ENCODE measurements around the gene SUFU.
"Not testable (repeated sequence)": the region's sequence is repeated elsewhere in the genome, so short reads cannot be mapped to it uniquely, and the experiment has no call there.

SUFU gene

DNA sequence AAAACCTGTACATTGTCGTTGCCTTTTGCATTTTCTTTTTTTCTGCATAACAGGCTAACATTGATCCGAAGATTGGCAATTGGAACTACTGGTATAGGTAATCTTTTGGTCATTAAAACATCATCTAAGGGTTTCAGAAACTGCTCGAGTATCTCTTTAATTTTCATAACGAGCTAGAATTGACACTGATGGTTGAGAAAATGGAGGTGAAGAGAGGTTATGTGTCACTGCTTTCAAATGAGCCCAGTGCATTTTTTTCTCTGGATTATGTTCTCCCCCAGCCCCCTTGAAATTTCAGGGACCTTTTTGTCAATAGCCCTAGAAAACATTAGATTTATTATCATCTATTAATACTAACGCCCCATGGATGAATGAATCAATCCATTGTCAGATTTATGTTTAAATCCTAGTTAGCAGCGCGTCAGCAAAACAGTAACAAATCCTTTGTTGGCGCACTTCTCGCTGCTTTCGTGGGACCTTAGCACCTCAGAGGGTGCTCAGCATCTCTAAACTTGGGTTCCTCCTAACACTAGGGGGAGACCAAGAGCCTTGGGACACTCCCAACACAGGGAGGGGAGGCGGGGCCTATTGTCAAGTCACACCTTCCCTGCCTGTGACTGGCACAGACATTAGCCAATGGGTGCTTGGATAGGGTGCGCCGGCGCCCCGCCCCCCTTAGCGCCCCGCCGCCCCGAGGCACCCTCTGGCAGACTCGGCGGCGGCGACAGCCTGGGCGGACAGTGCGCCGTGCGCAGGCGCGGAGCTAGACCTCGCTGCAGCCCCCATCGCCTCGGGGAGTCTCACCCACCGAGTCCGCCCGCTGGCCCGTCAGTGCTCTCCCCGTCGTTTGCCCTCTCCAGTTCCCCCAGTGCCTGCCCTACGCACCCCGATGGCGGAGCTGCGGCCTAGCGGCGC, at the start of gene SUFU:
TSS of gene SUFU (plus strand) at position 709 of the 915 bp plus-strand sequence. CDS start at position 890, 181 bp downstream.
- peak; percentile 100 for DNase-seq

DNA sequence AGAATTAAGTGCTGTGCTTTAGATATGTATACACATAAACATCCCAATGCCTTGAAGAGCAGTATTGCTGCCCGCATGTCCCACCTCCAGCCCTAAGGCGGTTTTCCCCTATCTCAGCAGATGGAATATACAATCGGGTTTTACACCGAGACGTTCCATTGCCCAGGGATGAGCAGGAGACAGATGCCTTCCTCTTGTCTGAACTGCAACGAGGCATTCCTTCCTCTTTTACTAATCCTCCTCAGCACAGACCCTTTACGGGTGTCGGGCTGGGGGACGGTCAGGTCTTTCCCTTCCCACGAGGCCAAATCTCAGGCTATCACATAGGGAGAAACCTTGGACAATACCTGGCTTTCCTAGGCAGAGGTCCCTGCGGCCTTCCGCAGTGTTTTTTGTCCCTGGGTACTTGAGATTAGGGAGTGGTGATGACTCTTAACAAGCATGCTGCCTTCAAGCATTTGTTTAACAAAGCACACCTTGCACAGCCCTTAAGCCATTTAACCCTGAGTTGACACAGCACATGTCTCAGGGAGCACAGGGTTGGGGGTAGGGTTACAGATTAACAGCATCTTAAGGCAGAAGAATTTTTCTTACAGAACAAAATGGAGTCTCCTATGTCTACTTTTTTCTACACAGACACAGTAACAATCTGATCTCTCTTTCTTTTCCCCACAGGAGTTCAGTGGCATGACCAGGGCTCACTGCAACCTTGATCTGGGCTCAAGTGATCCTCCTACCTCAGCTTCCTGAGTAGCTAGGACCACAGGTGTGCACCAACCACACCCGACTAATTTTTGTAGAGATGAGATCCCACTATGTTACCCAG, 48.9 kb upstream of the SUFU start:
- not testable (repeated sequence) for DNase-seq

DNA sequence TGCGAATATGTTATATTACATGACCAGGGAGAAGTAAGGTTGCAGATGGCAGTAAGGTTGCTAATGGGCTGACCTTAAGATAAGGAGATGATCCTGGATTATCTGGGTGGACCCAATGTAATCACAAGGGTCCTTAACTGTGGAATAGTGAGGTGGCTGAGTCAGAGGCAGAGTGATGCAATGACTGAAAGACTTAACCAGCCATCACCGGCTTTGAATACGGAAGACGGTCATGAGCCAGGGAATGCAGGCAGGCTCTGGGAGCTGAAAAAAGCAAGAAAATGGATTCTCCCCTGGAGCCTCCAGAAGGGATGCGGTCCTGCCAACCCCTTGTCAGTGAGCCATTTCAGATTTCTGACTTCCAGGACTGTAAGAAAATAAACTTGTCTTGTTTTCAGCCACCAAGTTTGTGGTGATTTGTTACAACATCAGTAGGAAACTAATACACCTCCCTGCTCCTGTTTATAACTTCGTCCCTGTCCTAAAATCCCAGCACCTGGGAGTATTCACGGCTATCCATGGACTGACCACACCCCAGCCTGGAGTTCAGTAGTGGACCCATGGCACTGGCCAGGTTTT, 47.8 kb upstream of the SUFU start:
- DNase-seq, result no peak

DNA sequence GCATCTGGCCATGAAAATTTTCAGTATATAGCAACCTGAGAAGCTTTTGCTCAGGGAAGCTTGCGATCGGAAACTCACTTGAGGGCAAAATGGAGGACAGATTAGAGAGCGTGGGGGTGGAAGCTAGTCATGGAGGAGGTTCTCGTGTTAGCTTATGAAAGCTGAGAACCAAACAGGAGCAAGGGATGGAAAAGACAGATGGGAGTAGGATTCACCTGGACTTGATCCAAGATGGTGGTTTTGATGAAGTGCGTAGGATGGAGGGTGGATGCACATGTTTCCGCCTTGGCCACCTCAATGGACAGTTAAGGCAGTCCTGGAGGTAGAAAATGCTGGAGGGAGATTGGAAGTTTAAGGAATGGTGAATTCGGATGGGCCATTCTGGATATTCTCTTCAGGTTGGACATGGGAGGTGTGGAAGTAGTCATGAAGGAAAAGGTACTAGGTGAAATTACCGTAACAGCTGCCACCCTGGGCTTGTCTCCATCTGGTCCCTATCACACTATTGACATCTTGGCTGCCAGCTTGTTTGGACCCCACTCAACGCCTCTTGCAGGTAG, 46.1 kb upstream of the SUFU start:
- DNase-seq, result no peak

DNA sequence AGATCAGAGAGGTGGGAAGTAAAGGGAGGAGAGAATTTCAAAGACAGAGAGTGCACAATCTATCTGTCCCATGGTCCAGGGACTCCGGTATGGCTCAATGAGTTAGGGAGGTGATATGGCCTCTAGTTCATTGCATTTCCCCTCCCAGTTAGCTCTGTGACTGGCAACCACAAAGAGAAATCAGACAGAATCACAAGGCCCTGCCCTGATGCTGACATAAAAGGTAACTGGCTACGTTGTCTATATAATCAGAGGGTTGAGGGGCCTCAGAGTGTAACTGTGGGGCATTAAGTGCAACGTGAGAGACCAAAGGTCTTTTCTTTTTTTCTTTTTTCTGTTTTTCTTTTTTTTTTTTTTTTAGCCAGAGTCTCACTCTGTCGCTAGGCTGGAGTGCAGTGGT, 45.1 kb upstream of the SUFU start:
- DNase-seq, result no peak

DNA sequence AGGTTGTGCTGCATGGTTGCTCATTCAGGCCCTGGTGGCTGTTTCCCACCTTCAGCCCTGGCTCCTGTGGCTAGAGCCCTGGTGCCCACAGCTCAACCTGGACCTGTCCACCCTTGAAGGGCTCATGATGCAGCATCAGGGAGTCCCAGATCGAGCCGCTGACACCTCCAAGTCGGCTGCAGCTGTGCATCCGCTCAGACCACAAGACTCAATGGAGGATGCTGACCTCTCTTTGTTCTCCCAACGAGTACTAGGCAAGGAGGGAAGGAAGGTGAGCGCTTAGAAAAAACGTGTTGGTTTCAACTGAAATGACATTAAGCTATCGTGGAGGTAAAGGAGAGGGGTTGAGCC, 43.0 kb upstream of the SUFU start:
- DNase-seq, result no peak

DNA sequence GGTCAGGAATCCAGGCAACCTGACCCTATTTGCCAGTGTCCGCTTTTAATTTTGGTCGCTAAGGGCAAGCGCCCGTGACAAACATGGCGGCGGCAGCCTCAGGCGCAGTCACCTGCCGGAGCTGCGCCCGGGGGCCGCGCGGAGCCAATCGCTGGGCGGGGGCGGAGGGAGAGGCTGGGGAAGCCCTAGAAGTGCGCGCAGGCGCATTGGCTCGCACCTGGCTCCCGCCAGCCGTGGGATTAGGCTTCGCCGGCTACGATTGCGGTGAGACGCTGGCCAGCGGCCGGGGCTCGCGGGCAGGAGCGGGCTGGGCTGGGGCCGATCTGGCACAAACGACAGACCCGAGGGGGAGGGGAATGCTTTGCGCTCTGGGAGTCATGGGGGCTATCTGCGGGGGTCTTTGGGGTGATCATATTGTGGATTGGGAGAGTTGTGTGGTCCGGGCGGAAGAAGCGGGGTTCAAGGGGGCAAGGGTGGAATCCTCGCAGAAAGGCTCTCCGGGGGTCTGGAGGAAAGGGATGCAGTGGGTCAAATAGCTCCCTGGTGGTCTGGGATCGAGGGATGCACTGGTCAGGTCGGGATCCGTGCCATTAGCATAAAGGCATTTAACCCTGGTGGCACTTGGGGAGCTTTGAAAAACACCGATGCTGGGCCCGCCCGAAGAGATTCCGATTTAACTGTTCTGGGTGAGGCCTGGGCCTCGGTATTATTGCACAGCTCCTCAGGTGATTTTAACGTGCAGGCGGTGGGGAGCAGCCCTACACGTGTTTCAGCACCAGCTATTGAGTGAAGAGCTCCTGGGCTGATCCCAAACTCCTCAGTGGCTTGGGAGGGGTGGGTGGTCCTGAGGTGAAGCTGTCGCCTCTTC, 42.4 kb upstream of the SUFU start:
- peak; percentile 96 for DNase-seq

DNA sequence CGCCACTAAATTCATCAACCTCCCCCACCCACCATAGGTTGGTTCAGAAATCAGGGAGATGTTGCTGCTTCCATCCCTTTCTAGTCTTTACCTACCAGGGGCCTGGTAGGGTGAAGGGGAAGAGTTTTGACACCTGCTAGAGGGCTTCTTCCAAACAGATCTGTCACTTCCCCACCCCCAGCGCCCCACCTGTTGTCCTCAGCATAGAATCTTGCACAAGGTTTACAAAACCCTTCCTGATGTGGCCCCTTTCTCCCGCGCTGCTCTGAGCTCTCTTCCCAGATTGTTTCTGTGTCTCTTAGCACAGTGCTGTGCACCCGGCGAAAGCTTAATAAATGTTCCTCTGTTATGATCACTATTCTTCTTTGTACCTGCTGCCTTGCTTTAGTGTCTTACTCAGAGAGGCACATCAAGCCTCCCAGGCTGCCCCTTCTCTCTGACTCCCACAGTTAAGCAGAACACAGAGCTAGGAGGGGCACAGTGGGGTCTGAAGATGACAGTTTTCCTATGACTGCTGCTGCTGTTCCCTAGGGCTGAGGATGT, 41.2 kb upstream of the SUFU start:
- DNase-seq, result no peak

DNA sequence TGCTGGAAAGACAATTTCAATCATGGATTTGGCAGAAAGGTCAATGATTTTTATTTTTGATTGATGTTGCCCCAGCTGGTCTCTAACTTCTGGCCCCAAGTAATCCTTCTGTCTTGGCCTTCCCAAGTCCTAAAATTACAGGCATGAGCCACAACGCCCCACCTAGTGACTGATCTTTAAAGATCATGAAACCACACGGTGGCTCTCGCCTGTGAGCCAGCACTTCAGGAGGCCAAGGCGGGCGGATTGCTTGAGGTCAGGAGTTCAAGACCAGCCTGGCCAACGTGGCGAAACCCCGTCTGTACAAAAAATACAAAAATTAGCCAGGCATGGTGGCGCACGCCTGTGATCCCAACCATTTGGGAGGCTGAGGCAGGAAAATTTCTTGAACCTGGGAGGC, 39.8 kb upstream of the SUFU start:
- DNase-seq, result no peak

DNA sequence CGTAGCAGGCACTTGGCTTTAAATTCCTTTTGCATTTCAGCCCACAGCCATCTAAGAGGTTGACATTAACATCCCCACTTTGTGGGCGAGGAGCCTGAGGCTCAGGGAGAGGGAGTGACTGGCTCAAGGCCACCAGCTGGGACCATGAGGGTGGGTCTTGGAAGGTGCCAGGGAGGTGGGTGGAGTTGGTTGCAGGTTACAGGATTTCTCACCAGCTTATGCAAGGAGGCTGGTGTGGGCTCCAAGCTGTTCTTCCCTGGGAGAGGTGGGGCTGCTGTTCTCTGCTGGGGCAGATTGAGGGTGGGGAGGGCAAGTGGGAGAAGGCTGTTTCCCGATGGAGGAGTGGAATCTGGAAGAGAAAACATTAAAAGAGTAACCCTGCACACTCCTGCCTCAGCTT, 38.3 kb upstream of the SUFU start:
- no peak for DNase-seq

DNA sequence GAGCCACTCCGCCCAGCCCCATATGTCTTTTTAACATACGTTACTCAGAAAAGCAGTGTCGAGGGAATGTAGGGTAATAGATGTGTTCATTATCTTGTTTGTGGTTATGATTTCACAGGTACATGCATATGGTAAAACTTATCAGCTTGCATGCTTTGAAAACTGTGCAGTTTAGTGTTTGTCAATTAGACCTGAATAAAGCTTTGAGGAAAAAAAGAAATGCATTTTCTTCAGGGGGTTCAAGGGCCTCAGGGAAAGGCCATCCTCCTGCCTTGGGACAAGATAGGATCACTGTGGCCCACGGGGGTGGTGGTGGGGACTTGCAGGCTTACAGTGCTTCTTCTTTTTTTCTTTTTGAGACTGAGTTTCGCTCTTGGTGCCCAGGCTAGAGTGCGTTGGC, 36.5 kb upstream of the SUFU start:
- no peak for DNase-seq

DNA sequence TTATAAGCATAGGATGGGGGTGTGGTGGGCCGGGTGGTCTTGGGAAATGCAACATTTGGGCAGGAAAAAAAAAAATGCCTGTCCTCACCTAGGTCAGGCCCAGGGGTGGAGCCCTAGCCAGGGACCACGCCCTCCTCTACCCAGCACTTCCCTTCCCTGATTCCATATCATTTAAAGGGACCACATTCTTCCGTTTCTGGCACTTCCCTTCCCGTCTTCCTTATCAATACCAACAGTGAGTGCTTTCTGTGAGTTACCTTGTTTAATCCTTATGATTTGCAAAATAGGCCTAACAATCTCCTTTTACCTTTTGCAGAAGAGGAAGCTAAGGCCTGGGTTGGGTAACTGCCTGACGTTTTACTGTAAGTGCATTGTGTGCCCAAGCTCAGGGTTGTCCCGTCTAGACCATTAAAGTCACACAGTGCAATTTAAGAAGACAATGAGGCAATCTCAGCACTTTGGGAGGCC, 35.8 kb upstream of the SUFU start:
- DNase-seq, result no peak

DNA sequence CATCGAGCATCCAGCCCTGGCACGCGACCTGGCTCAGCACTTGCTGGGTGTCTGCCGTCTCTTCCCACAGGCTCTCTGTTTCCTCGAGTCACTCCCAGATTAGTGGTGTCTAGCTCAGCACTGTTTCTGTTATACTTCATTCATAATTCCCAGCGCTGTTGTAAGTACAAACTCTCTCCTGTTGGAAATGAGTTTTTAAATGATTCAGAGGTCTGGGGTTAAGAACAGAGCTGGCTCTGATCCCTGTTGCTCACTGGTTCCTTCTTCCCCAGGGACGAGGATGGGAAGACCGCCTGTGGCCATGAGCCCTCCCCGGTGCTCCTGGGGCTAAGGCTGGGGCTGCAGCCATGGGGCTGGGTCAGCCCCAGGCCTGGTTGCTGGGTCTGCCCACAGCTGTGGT, 35.1 kb upstream of the SUFU start:
- no peak for DNase-seq

DNA sequence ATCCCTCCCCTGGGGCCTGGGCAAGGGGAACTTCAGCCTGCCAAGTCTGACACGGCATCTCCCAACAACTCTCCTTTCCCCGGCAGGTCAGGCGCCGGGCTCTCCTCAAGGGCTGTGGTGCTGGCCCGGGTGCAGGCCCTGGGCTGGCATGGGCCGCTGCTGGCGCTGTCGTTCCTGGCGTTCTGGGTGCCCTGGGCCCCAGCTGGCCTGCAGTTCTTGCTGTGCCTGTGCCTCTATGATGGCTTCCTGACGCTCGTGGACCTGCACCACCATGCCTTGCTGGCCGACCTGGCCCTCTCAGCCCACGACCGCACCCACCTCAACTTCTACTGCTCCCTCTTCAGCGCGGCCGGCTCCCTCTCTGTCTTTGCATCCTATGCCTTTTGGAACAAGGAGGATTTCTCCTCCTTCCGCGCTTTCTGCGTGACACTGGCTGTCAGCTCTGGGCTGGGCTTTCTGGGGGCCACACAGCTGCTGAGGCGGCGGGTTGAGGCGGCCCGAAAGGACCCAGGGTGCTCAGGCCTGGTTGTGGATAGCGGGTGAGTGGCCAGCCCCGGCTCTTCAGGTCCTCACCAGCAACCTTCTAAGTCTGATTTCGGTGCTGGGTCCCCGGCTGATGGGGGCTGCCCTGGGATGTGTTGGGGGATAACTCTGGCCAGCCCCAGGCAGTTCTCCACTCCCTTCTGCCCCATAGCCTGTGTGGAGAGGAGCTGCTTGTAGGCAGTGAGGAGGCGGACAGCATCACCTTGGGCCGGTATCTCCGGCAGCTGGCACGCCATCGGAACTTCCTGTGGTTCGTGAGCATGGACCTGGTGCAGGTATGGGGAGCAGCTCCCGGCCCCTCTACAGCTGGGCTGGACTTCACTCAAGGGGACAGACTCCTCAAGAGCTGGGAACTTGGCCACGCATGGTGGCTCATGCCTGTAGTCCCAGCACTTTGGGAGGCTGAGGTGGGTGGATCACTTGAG, 32.9 kb upstream of the SUFU start:
- no peak for DNase-seq

DNA sequence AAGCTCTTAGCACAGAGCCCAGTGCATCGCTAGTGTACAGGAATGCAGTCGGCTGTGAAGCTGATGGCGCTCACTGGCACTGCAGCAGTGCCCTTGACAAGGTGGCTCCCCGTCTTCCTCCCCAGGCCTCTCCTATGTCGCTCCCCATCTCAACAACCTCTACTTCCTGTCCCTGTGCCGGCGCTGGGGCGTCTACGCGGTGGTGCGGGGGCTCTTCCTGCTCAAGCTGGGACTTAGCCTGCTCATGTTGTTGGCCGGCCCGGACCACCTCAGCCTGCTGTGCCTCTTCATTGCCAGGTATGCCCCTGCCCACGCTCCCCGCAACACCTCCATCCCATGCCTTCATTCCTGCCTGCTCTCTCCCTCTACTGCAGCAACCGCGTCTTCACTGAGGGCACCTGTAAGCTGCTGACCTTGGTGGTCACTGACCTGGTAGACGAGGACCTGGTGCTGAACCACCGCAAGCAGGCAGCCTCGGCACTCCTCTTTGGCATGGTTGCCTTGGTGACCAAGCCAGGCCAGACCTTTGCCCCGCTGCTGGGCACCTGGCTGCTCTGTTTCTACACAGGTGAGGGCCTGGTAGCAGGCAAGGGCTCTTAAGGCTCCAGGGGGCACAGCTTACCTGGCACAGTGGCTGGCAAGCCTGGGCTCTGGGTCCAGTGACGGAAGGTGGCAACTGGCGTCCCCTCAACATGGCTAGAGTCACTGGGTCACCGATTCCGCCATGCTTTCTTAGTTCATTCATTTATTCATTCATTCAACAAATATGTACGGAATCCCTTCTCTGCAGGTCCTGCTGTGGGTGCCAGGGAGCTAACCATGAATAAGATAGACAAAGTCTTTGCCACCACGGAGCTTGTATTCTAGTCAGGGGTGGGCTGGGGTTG, 30.1 kb upstream of the SUFU start:
- no peak for DNase-seq

DNA sequence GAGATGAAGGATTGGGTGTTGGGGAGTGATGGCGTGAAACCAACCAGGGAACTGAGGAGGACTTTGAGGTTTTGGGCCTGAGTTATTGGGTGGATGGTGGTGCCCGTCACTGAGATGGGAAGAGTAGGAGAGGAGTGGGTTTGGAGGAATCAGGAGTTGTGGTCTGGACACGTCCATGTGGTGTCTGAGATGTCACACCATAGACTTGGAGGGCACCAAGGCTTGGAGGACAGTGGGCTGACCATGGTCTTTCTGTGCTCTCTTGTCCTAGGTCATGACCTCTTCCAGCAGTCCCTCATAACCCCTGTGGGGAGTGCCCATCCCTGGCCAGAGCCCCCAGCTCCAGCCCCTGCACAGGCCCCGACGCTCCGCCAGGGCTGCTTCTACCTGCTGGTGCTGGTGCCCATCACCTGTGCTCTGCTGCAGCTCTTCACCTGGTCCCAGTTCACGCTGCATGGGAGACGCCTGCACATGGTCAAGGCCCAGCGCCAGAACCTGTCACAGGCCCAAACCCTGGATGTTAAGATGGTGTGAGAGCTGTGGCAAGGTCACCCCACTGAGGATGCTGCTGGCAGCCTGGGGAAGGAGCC, 28.2 kb upstream of the SUFU start:
- no peak for DNase-seq

DNA sequence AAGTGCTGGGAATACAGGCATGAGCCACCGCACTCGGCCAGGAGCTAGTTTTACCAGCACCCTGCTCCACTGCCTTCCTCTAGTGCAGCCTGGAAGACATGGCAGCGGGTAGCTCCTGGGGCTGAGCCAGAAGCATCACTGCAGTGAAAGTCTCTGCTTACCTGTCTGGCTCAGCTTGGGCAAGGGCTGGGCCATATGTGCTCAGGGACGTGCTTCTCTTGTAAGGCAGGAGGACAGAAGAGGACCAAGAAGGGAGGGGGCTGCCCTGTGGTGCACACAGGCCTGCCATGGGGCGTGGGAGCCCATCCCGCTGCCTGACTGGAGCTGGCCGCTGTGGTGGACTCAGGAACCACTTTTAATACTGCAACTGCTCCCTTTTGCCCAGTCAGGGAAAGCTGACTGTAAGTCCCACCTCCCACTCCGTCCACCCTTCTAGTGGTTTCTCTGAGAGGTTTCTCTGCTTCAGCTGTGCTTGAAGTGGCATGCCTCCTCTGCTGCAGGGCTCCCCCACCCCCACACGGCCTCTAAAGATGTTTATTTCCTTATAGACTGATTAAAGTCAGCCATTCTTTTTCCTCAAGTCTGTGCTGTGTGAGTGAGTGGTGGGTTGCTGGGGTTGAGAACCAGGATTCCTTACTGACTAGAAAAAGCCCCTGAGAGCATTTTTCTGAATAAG, 27.2 kb upstream of the SUFU start:
- no peak for DNase-seq

DNA sequence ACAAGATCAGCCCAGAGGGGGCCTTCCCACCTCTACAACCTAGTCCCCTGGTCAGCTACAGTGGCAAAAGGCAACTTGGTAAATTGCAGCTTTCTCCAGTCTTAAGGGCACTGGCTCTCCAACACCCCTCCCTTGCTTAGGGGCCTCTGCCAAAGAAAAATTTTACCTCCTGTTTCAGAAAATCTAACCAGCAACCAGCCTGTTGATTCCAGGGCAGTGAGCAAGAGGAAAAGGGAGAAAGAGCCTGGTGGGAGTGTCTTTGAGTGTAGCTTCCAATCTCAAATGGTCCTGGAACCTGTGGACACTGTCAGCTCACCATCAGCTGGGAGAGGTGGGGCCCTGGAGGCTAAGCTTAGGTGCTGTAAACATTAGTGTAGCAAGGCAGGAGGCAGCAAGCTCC, 24.1 kb upstream of the SUFU start:
- DNase-seq, result no peak

DNA sequence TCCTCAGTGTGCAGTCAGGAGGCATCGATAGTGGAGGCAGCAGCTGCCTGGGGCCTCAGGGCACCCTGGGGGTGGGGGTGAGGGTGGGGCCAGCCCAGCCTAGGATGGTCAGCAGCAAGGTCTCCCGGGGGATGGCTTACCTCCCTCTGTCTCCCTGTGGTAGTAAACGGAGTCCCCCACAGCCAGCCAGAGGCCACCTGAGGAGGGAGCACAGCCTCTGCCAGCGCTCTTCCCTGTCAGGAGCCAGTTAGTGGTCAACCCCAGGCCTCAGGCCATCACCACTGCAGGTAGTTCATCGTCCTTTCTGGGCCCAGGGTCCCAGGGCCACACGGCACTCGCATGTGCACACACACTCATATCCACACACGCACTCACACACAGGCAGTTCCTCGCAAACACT, 23.4 kb upstream of the SUFU start:
- no peak for DNase-seq
